AG09309 (cell line): Measurements from ENCODE around the gene NTRK2.

Experiments used
- DNase-seq: peaks from one replicate; pipeline ENCODE4 v3.0.0-alpha.2; 2010; ENCODE audit warnings: low read depth
- H3K4me3 ChIP-seq: 2 replicates; pipeline ENCODE4 v1.5.1; 2011; ENCODE audit warnings: mild to moderate bottlenecking, low read depth, low read length, moderate library complexity; ENCODE audit not compliant: control insufficient read depth
- CTCF ChIP-seq: IDR thresholded peaks from 2 replicates; pipeline ENCODE4 v1.5.1; 2011; ENCODE audit warnings: mild to moderate bottlenecking, low read depth, low read length, inconsistent platforms; ENCODE audit not compliant: insufficient read depth, control insufficient read depth; ENCODE audit errors: missing control alignments

Gene NTRK2

GRCh38 chr9:84863372-84863771 is 193.8 kb downstream of the NTRK2 start:
- no peak for TF ChIP-seq CTCF
- no peak for DNase-seq
- no peak overlapping the region for H3K4me3 ChIP-seq

- no peak for TF ChIP-seq CTCF
- no peak overlapping the region for H3K4me3 ChIP-seq
- no peak for DNase-seq
These were observed 197.1 kb downstream of the NTRK2 start for GRCh38 chr9:84866396-84867175.

GRCh38 chr9:84867186-84867585 is 197.7 kb downstream of the NTRK2 start:
- no peak for DNase-seq
- no peak overlapping the region for H3K4me3 ChIP-seq
- TF ChIP-seq CTCF: no peak

GRCh38 chr9:84869091-84869490 is 199.6 kb downstream of the NTRK2 start:
- DNase-seq: no peak
- TF ChIP-seq CTCF: no peak

GRCh38 chr9:84871983-84872382 is 202.5 kb downstream of the NTRK2 start:
- no peak for TF ChIP-seq CTCF
- DNase-seq: no peak
- no peak overlapping the region for H3K4me3 ChIP-seq

More at GRCh38 chr9:84869091-84869490, 199.6 kb downstream of the NTRK2 start:
- no peak overlapping the region for H3K4me3 ChIP-seq

GRCh38 chr9:84874022-84874421 is 204.5 kb downstream of the NTRK2 start:
- DNase-seq: no peak
- H3K4me3 ChIP-seq: no peak overlapping the region
- TF ChIP-seq CTCF: no peak
